Tibial nerve (tissue), 4 donors: ENCODE measurements around the gene BPIFB3.

Source experiments
- EP300 ChIP-seq, 2 donors: sonication (generic); formaldehyde crosslinking; IDR thresholded peaks; one replicate each; pipeline ENCODE4 v1.6.1; 2017; ENCODE audit warnings: antibody characterized with exemption in 2 of 2, mild to moderate bottlenecking in 1 of 2
- POLR2A ChIP-seq, 2 donors: fragments of 450-650 bp; IDR thresholded peaks; one replicate each; pipeline ENCODE4 v1.6.1; 2017; ENCODE audit warnings: antibody characterized with exemption in 2 of 2, mild to moderate bottlenecking in 2 of 2, moderate library complexity in 2 of 2
- TF ChIP-seq, protein P1 (sequence below), 5 experiments: fragments of 200-600 bp in 3 of 5; fragments of 450-650 bp in 2 of 5; sonication (generic) in 3 of 5; IDR thresholded peaks; one replicate each; pipeline ENCODE4 v1.5.1; 2016 to 2019; ENCODE audit warnings: antibody characterized with exemption in 5 of 5, mild to moderate bottlenecking in 3 of 5, moderate library complexity in 2 of 5

- TF ChIP-seq, protein P1, sequence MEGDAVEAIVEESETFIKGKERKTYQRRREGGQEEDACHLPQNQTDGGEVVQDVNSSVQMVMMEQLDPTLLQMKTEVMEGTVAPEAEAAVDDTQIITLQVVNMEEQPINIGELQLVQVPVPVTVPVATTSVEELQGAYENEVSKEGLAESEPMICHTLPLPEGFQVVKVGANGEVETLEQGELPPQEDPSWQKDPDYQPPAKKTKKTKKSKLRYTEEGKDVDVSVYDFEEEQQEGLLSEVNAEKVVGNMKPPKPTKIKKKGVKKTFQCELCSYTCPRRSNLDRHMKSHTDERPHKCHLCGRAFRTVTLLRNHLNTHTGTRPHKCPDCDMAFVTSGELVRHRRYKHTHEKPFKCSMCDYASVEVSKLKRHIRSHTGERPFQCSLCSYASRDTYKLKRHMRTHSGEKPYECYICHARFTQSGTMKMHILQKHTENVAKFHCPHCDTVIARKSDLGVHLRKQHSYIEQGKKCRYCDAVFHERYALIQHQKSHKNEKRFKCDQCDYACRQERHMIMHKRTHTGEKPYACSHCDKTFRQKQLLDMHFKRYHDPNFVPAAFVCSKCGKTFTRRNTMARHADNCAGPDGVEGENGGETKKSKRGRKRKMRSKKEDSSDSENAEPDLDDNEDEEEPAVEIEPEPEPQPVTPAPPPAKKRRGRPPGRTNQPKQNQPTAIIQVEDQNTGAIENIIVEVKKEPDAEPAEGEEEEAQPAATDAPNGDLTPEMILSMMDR (IDR thresholded peaks at IDR 0.05), result no peak
- TF ChIP-seq POLR2A (IDR thresholded peaks at IDR 0.05) (no peak), EP300 (IDR thresholded peaks at IDR 0.05) (no peak)
Measured at GRCh38 chr20:33017542-33017941, 36.2 kb upstream of the BPIFB3 start.
